ENCODE results near the gene NEURL1.

DNA sequence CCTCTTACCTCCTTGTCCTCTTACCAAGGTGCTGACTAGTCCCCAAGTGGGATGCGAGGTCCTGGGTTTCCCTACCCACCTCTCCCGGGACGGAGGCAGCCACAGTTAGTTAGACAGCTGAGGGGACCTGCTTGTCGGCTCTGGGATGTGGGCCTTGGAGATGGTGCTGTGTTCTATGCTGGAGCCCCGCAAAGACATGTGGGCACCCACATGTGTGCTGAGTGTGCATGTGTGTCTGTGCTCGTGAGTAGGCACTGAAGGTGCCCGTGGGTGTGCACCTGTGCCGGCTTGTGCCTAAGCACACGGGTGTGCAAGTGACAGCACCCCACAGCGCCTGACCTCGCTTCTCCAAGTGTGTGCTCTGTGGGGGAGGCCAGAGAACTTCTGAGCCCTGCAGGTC lies 62.2 kb downstream of the NEURL1 start:
- TF ChIP-seq ZNF274 (IDR thresholded peaks at IDR 0.05; ENCODE audit: low read depth, low read length): no peak
- no peak for TF ChIP-seq YY1 (IDR thresholded peaks at IDR 0.05; ENCODE audit: insufficient read depth, insufficient read length)
- no peak for TF ChIP-seq SUZ12 (IDR thresholded peaks at IDR 0.05; ENCODE audit: extremely low read depth, insufficient read depth, insufficient read length)
